Measurements from ENCODE around the gene PPP2R1B. TPM values are rescaled to one million over a fixed set of nuclear protein-coding genes. Genes with fewer than 3 reads are reported as not detected.
"Not testable (repeated sequence)": the region's sequence is repeated elsewhere in the genome, so short reads cannot be mapped to it uniquely, and the experiment has no call there.

Gene PPP2R1B
- total RNA-seq, 2 experiments from 2014 or later: 56.4 to 57.7 TPM

GRCh38 chr11:111722501-111722900, 43.7 kb downstream of the PPP2R1B start:
- CTCF ChIA-PET: no interaction called here
- Mint-ChIP-seq H3K27ac (no peak overlapping the region), H3K36me3 (ENCODE audit: low read depth) (peaks cover 46% of the 10 kb centered on the region), H3K4me3 (no peak overlapping the region), H3K4me1 (ENCODE audit: low read depth) (no peaks in the 10 kb centered on the region), H3K27me3 (ENCODE audit: low read depth) (no peaks in the 10 kb centered on the region), H3K9me3 (ENCODE audit: insufficient read depth) (no peaks in the 10 kb centered on the region)
- no peak for ATAC-seq
- POLR2A ChIA-PET: no interaction called here
- DNase-seq: no peak

GRCh38 chr11:111720801-111721494, 45.2 kb downstream of the PPP2R1B start:
- H3K4me3 Mint-ChIP-seq: no peak overlapping the region
- H3K27ac Mint-ChIP-seq: no peak overlapping the region
- no peaks in the 10 kb centered on the region for H3K9me3 Mint-ChIP-seq (ENCODE audit: insufficient read depth)
- H3K36me3 Mint-ChIP-seq (ENCODE audit: low read depth): peaks cover 46% of the 10 kb centered on the region
- no peaks in the 10 kb centered on the region for H3K27me3 Mint-ChIP-seq (ENCODE audit: low read depth)
- ChIA-PET POLR2A (no interaction called here), CTCF (interaction anchor here (1.0 kb wide), 1 partner anchor 14 kb away, joined by 3 read pairs; no protein-coding TSS in a partner anchor)
- ATAC-seq (no peak), DNase-seq (no peak)
- H3K4me1 Mint-ChIP-seq (ENCODE audit: low read depth): no peaks in the 10 kb centered on the region

- CTCF ChIA-PET: no interaction called here
- ATAC-seq (no peak), DNase-seq (no peak)
- no peak overlapping the region for H3K4me3 Mint-ChIP-seq
- H3K27ac Mint-ChIP-seq: no peak overlapping the region
- no peaks in the 10 kb centered on the region for H3K9me3 Mint-ChIP-seq (ENCODE audit: insufficient read depth)
- no peaks in the 10 kb centered on the region for H3K4me1 Mint-ChIP-seq (ENCODE audit: low read depth)
- POLR2A ChIA-PET: no interaction called here
- no peaks in the 10 kb centered on the region for H3K27me3 Mint-ChIP-seq (ENCODE audit: low read depth)
- peaks cover 40% of the 10 kb centered on the region for H3K36me3 Mint-ChIP-seq (ENCODE audit: low read depth)
Measured at GRCh38 chr11:111719379-111719778, 46.8 kb downstream of the PPP2R1B start.

- H3K27me3 Mint-ChIP-seq (ENCODE audit: low read depth): no peaks in the 10 kb centered on the region
- no peaks in the 10 kb centered on the region for H3K9me3 Mint-ChIP-seq (ENCODE audit: insufficient read depth)
- peaks cover 40% of the 10 kb centered on the region for H3K36me3 Mint-ChIP-seq (ENCODE audit: low read depth)
- ATAC-seq (no peak), DNase-seq (no peak)
- CTCF ChIA-PET: no interaction called here
- H3K4me1 Mint-ChIP-seq (ENCODE audit: low read depth): no peaks in the 10 kb centered on the region
- no peak overlapping the region for H3K4me3 Mint-ChIP-seq
- no peak overlapping the region for H3K27ac Mint-ChIP-seq
- POLR2A ChIA-PET: no interaction called here
Measured at GRCh38 chr11:111718859-111719258, 47.3 kb downstream of the PPP2R1B start.

GRCh38 chr11:111718436-111718835, 47.8 kb downstream of the PPP2R1B start:
- Mint-ChIP-seq H3K27me3 (ENCODE audit: low read depth) (no peaks in the 10 kb centered on the region), H3K27ac (no peak overlapping the region), H3K36me3 (ENCODE audit: low read depth) (peaks cover 36% of the 10 kb centered on the region), H3K4me3 (no peak overlapping the region), H3K9me3 (ENCODE audit: insufficient read depth) (no peaks in the 10 kb centered on the region), H3K4me1 (ENCODE audit: low read depth) (no peaks in the 10 kb centered on the region)
- DNase-seq (no peak), ATAC-seq (no peak)
- ChIA-PET CTCF (no interaction called here), POLR2A (no interaction called here)

GRCh38 chr11:111717660-111718059, 48.5 kb downstream of the PPP2R1B start:
- peaks cover 32% of the 10 kb centered on the region for H3K36me3 Mint-ChIP-seq (ENCODE audit: low read depth)
- H3K27me3 Mint-ChIP-seq (ENCODE audit: low read depth); H3K4me3 Mint-ChIP-seq; POLR2A ChIA-PET; H3K27ac Mint-ChIP-seq; H3K9me3 Mint-ChIP-seq (ENCODE audit: insufficient read depth); ATAC-seq; H3K4me1 Mint-ChIP-seq (ENCODE audit: low read depth); DNase-seq; CTCF ChIA-PET: not testable (repeated sequence)

GRCh38 chr11:111715142-111715816, 50.9 kb downstream of the PPP2R1B start:
- H3K27me3 Mint-ChIP-seq (ENCODE audit: low read depth): no peaks in the 10 kb centered on the region
- POLR2A ChIA-PET: no interaction called here
- no peaks in the 10 kb centered on the region for H3K4me1 Mint-ChIP-seq (ENCODE audit: low read depth)
- peaks cover 23% of the 10 kb centered on the region for H3K36me3 Mint-ChIP-seq (ENCODE audit: low read depth)
- CTCF ChIA-PET: interaction anchor here (1.9 to 2.0 kb wide), 2 partner anchors 15 to 111 kb away, joined by 4 to 5 read pairs; no protein-coding TSS in a partner anchor
- no peak overlapping the region for H3K4me3 Mint-ChIP-seq
- no peaks in the 10 kb centered on the region for H3K9me3 Mint-ChIP-seq (ENCODE audit: insufficient read depth)
- H3K27ac Mint-ChIP-seq: no peak overlapping the region
- no peak for DNase-seq
- no peak for ATAC-seq

- ChIA-PET CTCF (interaction anchor here (1.9 to 2.0 kb wide), 2 partner anchors 14 to 110 kb away, joined by 4 to 5 read pairs; no protein-coding TSS in a partner anchor), POLR2A (no interaction called here)
- Mint-ChIP-seq H3K4me1 (ENCODE audit: low read depth) (no peaks in the 10 kb centered on the region), H3K27me3 (ENCODE audit: low read depth) (no peaks in the 10 kb centered on the region), H3K27ac (no peak overlapping the region), H3K4me3 (no peak overlapping the region), H3K9me3 (ENCODE audit: insufficient read depth) (no peaks in the 10 kb centered on the region), H3K36me3 (ENCODE audit: low read depth) (peaks cover 18% of the 10 kb centered on the region)
- no peak for ATAC-seq
- DNase-seq: no peak
Measured at GRCh38 chr11:111714522-111714921, 51.7 kb downstream of the PPP2R1B start.

GRCh38 chr11:111707691-111708067, 58.5 kb downstream of the PPP2R1B start:
- Mint-ChIP-seq H3K4me1 (ENCODE audit: low read depth) (no peaks in the 10 kb centered on the region), H3K4me3 (no peak overlapping the region), H3K9me3 (ENCODE audit: insufficient read depth) (no peaks in the 10 kb centered on the region), H3K27ac (no peak overlapping the region), H3K27me3 (ENCODE audit: low read depth) (no peaks in the 10 kb centered on the region), H3K36me3 (ENCODE audit: low read depth) (peaks cover 31% of the 10 kb centered on the region)
- ChIA-PET POLR2A (no interaction called here), CTCF (interaction anchor here (1.3 kb wide), 1 partner anchor 57 kb away, joined by 3 read pairs; no protein-coding TSS in a partner anchor)
- no peak for ATAC-seq
- DNase-seq: no peak

GRCh38 chr11:111707039-111707690, 59.0 kb downstream of the PPP2R1B start:
- Mint-ChIP-seq H3K27me3 (ENCODE audit: low read depth) (no peaks in the 10 kb centered on the region), H3K9me3 (ENCODE audit: insufficient read depth) (no peaks in the 10 kb centered on the region), H3K27ac (no peak overlapping the region), H3K4me1 (ENCODE audit: low read depth) (no peaks in the 10 kb centered on the region), H3K4me3 (no peak overlapping the region), H3K36me3 (ENCODE audit: low read depth) (peaks cover 28% of the 10 kb centered on the region)
- no peak for ATAC-seq
- POLR2A ChIA-PET: no interaction called here
- CTCF ChIA-PET: interaction anchor here (1.3 kb wide), 1 partner anchor 56 kb away, joined by 3 read pairs; no protein-coding TSS in a partner anchor
- DNase-seq: no peak

- POLR2A ChIA-PET: interaction anchor here (0.6 kb wide), 1 partner anchor 289 kb away, joined by 3 read pairs; no protein-coding TSS in a partner anchor
- Mint-ChIP-seq H3K4me1 (ENCODE audit: low read depth) (peaks cover 12% of the 10 kb centered on the region), H3K4me3 (no peak overlapping the region), H3K27me3 (ENCODE audit: low read depth) (no peaks in the 10 kb centered on the region), H3K9me3 (ENCODE audit: insufficient read depth) (no peaks in the 10 kb centered on the region), H3K27ac (no peak overlapping the region), H3K36me3 (ENCODE audit: low read depth) (peaks cover 27% of the 10 kb centered on the region)
- CTCF ChIA-PET: no interaction called here
- ATAC-seq: no peak
- no peak for DNase-seq
Measured at GRCh38 chr11:111703576-111703975, 62.6 kb downstream of the PPP2R1B start.

GRCh38 chr11:111702623-111703022, 63.6 kb downstream of the PPP2R1B start:
- Mint-ChIP-seq H3K36me3 (ENCODE audit: low read depth) (peaks cover 27% of the 10 kb centered on the region), H3K27ac (no peak overlapping the region), H3K4me3 (no peak overlapping the region), H3K9me3 (ENCODE audit: insufficient read depth) (no peaks in the 10 kb centered on the region), H3K4me1 (ENCODE audit: low read depth) (peaks cover 12% of the 10 kb centered on the region), H3K27me3 (ENCODE audit: low read depth) (no peaks in the 10 kb centered on the region)
- CTCF ChIA-PET: no interaction called here
- POLR2A ChIA-PET: no interaction called here
- DNase-seq: no peak
- no peak for ATAC-seq

All from activated CD8-positive, alpha-beta T cell treated with anti-CD3 and anti-CD28 coated beads, Interleukin-2, amount 10 ng/mL, durations not matched to agents 7 days and 5 days (primary cell).